ENCODE results near the gene ARHGEF12.

Gene ARHGEF12

GRCh38 chr11:120529911-120530310 is 193.7 kb downstream of the ARHGEF12 start:
- TF ChIP-seq SUZ12 (IDR thresholded peaks at IDR 0.05; ENCODE audit: extremely low read depth, insufficient read depth, insufficient read length): no peak
- TF ChIP-seq YY1 (IDR thresholded peaks at IDR 0.05; ENCODE audit: insufficient read depth, insufficient read length): no peak
- TF ChIP-seq ZNF274 (IDR thresholded peaks at IDR 0.05; ENCODE audit: low read depth, low read length): no peak
- DNase-seq (ENCODE audit: low read depth, low spot score): no peak

GRCh38 chr11:120532082-120532831 is 196.0 kb downstream of the ARHGEF12 start:
- no peaks in the 10 kb centered on the region for H3K9me3 ChIP-seq (ENCODE audit: insufficient read depth, low read length)
- H3K9ac ChIP-seq (ENCODE audit: insufficient read length, low read depth): no peak overlapping the region
- TF ChIP-seq YY1 (IDR thresholded peaks at IDR 0.05; ENCODE audit: insufficient read depth, insufficient read length): no peak
- TF ChIP-seq ZNF274 (IDR thresholded peaks at IDR 0.05; ENCODE audit: low read depth, low read length): no peak
- TF ChIP-seq SUZ12 (IDR thresholded peaks at IDR 0.05; ENCODE audit: extremely low read depth, insufficient read depth, insufficient read length): no peak
- no peak for DNase-seq (ENCODE audit: low read depth, low spot score)
- peaks cover 4% of the 10 kb centered on the region for H3K27me3 ChIP-seq (ENCODE audit: insufficient read depth, insufficient read length)
- no peak overlapping the region for H3K4me3 ChIP-seq (ENCODE audit: insufficient read length, low read depth)
- no peaks in the 10 kb centered on the region for H3K36me3 ChIP-seq (ENCODE audit: insufficient read depth, insufficient read length, low read length)
- peaks cover 8% of the 10 kb centered on the region for H3K4me1 ChIP-seq (ENCODE audit: insufficient read depth, insufficient read length)

More at GRCh38 chr11:120529911-120530310, 193.7 kb downstream of the ARHGEF12 start:
- Histone ChIP-seq H3K27me3 (ENCODE audit: insufficient read depth, insufficient read length) (peaks cover 4% of the 10 kb centered on the region), H3K4me1 (ENCODE audit: insufficient read depth, insufficient read length) (peaks cover 10% of the 10 kb centered on the region), H3K9me3 (ENCODE audit: insufficient read depth, low read length) (no peaks in the 10 kb centered on the region), H3K4me3 (ENCODE audit: insufficient read length, low read depth) (no peak overlapping the region), H3K9ac (ENCODE audit: insufficient read length, low read depth) (no peak overlapping the region), H3K36me3 (ENCODE audit: insufficient read depth, insufficient read length, low read length) (no peaks in the 10 kb centered on the region)

- H3K9ac ChIP-seq (ENCODE audit: insufficient read length, low read depth): no peak overlapping the region
- no peaks in the 10 kb centered on the region for H3K9me3 ChIP-seq (ENCODE audit: insufficient read depth, low read length)
- H3K4me3 ChIP-seq (ENCODE audit: insufficient read length, low read depth): no peak overlapping the region
- TF ChIP-seq ZNF274 (IDR thresholded peaks at IDR 0.05; ENCODE audit: low read depth, low read length) (no peak), SUZ12 (IDR thresholded peaks at IDR 0.05; ENCODE audit: extremely low read depth, insufficient read depth, insufficient read length) (no peak), YY1 (IDR thresholded peaks at IDR 0.05; ENCODE audit: insufficient read depth, insufficient read length) (no peak)
- H3K27me3 ChIP-seq (ENCODE audit: insufficient read depth, insufficient read length): peaks cover 4% of the 10 kb centered on the region
- peaks cover 8% of the 10 kb centered on the region for H3K4me1 ChIP-seq (ENCODE audit: insufficient read depth, insufficient read length)
- DNase-seq (ENCODE audit: low read depth, low spot score): no peak
- no peaks in the 10 kb centered on the region for H3K36me3 ChIP-seq (ENCODE audit: insufficient read depth, insufficient read length, low read length)
Measured at GRCh38 chr11:120532832-120533196, 196.6 kb downstream of the ARHGEF12 start.

- DNase-seq (ENCODE audit: low read depth, low spot score): no peak
- no peak overlapping the region for H3K9ac ChIP-seq (ENCODE audit: insufficient read length, low read depth)
- H3K36me3 ChIP-seq (ENCODE audit: insufficient read depth, insufficient read length, low read length): no peaks in the 10 kb centered on the region
- no peaks in the 10 kb centered on the region for H3K9me3 ChIP-seq (ENCODE audit: insufficient read depth, low read length)
- TF ChIP-seq ZNF274 (IDR thresholded peaks at IDR 0.05; ENCODE audit: low read depth, low read length) (no peak), YY1 (IDR thresholded peaks at IDR 0.05; ENCODE audit: insufficient read depth, insufficient read length) (no peak), SUZ12 (IDR thresholded peaks at IDR 0.05; ENCODE audit: extremely low read depth, insufficient read depth, insufficient read length) (no peak)
- H3K4me3 ChIP-seq (ENCODE audit: insufficient read length, low read depth): no peak overlapping the region
- no peaks in the 10 kb centered on the region for H3K27me3 ChIP-seq (ENCODE audit: insufficient read depth, insufficient read length)
- H3K4me1 ChIP-seq (ENCODE audit: insufficient read depth, insufficient read length): peaks cover 12% of the 10 kb centered on the region
Measured at GRCh38 chr11:120536091-120536796, 200.0 kb downstream of the ARHGEF12 start.

GRCh38 chr11:120536797-120537169 is 200.6 kb downstream of the ARHGEF12 start:
- Histone ChIP-seq H3K36me3 (ENCODE audit: insufficient read depth, insufficient read length, low read length) (no peaks in the 10 kb centered on the region), H3K9ac (ENCODE audit: insufficient read length, low read depth) (no peak overlapping the region), H3K4me1 (ENCODE audit: insufficient read depth, insufficient read length) (peaks cover 11% of the 10 kb centered on the region), H3K4me3 (ENCODE audit: insufficient read length, low read depth) (no peak overlapping the region), H3K9me3 (ENCODE audit: insufficient read depth, low read length) (no peaks in the 10 kb centered on the region), H3K27me3 (ENCODE audit: insufficient read depth, insufficient read length) (no peaks in the 10 kb centered on the region)
- TF ChIP-seq YY1 (IDR thresholded peaks at IDR 0.05; ENCODE audit: insufficient read depth, insufficient read length): no peak
- TF ChIP-seq ZNF274 (IDR thresholded peaks at IDR 0.05; ENCODE audit: low read depth, low read length): no peak
- TF ChIP-seq SUZ12 (IDR thresholded peaks at IDR 0.05; ENCODE audit: extremely low read depth, insufficient read depth, insufficient read length): no peak
- no peak for DNase-seq (ENCODE audit: low read depth, low spot score)

- Histone ChIP-seq H3K9me3 (ENCODE audit: insufficient read depth, low read length) (no peaks in the 10 kb centered on the region), H3K4me3 (ENCODE audit: insufficient read length, low read depth) (no peak overlapping the region), H3K9ac (ENCODE audit: insufficient read length, low read depth) (no peak overlapping the region), H3K36me3 (ENCODE audit: insufficient read depth, insufficient read length, low read length) (no peaks in the 10 kb centered on the region), H3K4me1 (ENCODE audit: insufficient read depth, insufficient read length) (peaks cover 6% of the 10 kb centered on the region), H3K27me3 (ENCODE audit: insufficient read depth, insufficient read length) (no peaks in the 10 kb centered on the region)
- DNase-seq (ENCODE audit: low read depth, low spot score): no peak
- TF ChIP-seq YY1 (IDR thresholded peaks at IDR 0.05; ENCODE audit: insufficient read depth, insufficient read length) (no peak), ZNF274 (IDR thresholded peaks at IDR 0.05; ENCODE audit: low read depth, low read length) (no peak), SUZ12 (IDR thresholded peaks at IDR 0.05; ENCODE audit: extremely low read depth, insufficient read depth, insufficient read length) (no peak)
Measured at GRCh38 chr11:120537996-120538395, 201.8 kb downstream of the ARHGEF12 start.

GRCh38 chr11:120538707-120539106 is 202.5 kb downstream of the ARHGEF12 start:
- no peak for DNase-seq (ENCODE audit: low read depth, low spot score)
- H3K9me3 ChIP-seq (ENCODE audit: insufficient read depth, low read length): no peaks in the 10 kb centered on the region
- no peak for TF ChIP-seq YY1 (IDR thresholded peaks at IDR 0.05; ENCODE audit: insufficient read depth, insufficient read length)
- no peak for TF ChIP-seq ZNF274 (IDR thresholded peaks at IDR 0.05; ENCODE audit: low read depth, low read length)
- no peak for TF ChIP-seq SUZ12 (IDR thresholded peaks at IDR 0.05; ENCODE audit: extremely low read depth, insufficient read depth, insufficient read length)
- peaks cover 6% of the 10 kb centered on the region for H3K4me1 ChIP-seq (ENCODE audit: insufficient read depth, insufficient read length)
- no peak overlapping the region for H3K4me3 ChIP-seq (ENCODE audit: insufficient read length, low read depth)
- H3K36me3 ChIP-seq (ENCODE audit: insufficient read depth, insufficient read length, low read length): no peaks in the 10 kb centered on the region
- H3K9ac ChIP-seq (ENCODE audit: insufficient read length, low read depth): no peak overlapping the region
- H3K27me3 ChIP-seq (ENCODE audit: insufficient read depth, insufficient read length): no peaks in the 10 kb centered on the region

Measured in NT2/D1 (cell line).